Measurements from ENCODE around the gene SERPINE2. TPM values are rescaled to one million over a fixed set of nuclear protein-coding genes. Genes with fewer than 3 reads are reported as not detected.
"Not testable (repeated sequence)": the region's sequence is repeated elsewhere in the genome, so short reads cannot be mapped to it uniquely, and the experiment has no call there.

Gene SERPINE2
- total RNA-seq, 6 experiments from 2014 or later, result 1.2 to 5.1 (median 2.1) TPM

DNA sequence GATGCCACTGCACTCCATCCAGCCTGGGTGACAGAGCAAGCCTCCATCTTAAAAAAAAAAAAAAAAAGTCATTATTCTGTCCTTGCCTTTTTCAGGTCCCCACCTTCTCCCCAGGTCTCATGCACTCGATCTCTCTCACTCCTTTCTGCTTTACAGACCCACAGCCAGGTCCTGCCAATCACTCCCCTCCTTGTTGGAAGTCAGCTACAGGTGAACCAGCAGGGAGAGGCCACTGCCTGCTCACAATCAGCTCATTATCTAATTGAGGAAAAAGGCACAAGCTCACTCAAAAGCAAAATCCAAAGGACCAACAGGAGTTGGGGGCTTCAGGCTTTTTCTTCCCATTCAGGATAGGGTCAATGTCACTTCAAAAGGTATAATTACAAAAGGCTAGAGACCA, 96.0 kb downstream of the SERPINE2 start:
- intact Hi-C loops (cut with DNase I), result no loop called here
- Histone ChIP-seq H3K4me1 (peaks cover 0 to 15% (median 0%) of the 10 kb centered on the region in 4 donors), H3K4me3 (no peak overlapping the region), H3K9me3 (no peaks in the 10 kb centered on the region), H3K36me3 (no peaks in the 10 kb centered on the region), H3K27me3 (no peaks in the 10 kb centered on the region), H3K27ac (no peak overlapping the region)
- ATAC-seq (no peak), DNase-seq (no peak)
- WGBS (ENCODE audit: insufficient coverage, low coverage, low lambda C conversion rate, missing lambda C conversion rate), result 67% methylated on average over 1 of the region's 1 CpG
- TF ChIP-seq POLR2A (IDR thresholded peaks at IDR 0.05) (no peak), CTCF (IDR thresholded peaks at IDR 0.05) (no peak)

DNA sequence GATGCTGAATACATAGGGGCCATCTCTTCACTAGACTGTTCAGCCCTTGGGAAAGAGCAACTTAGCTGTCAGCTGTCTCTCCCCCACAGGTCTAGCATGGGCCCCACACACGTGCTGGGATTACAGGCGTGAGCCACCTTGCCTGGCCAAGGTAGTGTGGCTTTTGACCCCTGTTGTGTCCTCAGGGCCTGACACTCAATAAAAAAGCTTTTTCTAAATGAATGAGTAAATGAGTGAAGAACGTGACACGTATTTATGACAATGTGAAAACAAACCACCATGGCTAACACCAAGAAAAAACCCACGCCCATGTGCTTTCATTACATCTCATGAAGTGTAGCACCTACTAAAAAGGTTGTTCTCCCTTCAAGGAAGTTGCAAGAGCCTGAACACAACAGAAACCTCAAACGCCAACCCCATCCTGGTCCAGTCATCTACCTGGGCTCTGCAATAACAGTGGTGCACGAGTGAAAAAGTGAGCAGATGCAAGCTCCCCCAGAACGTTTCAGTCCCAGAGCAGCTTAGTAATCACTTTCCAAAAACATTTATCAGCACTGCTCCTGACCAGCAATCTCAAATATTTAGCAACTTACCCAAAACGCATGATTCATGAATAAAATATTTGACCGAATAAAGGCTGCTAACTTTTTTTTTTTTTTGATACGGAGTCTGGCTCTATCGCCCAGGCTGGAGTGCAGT, 97.4 kb downstream of the SERPINE2 start:
- Histone ChIP-seq H3K4me3 (no peak overlapping the region), H3K36me3 (no peaks in the 10 kb centered on the region), H3K9me3 (no peaks in the 10 kb centered on the region), H3K27ac (no peak overlapping the region), H3K27me3 (no peaks in the 10 kb centered on the region), H3K4me1 (peaks cover 0 to 19% (median 1%) of the 10 kb centered on the region in 4 donors)
- TF ChIP-seq POLR2A (IDR thresholded peaks at IDR 0.05) (no peak), CTCF (IDR thresholded peaks at IDR 0.05) (no peak)
- intact Hi-C loops (cut with DNase I), result no loop called here
- peak in 1 of 4 donors; percentile 28 for ATAC-seq
- DNase-seq, result no peak
- 34% methylated on average over 11 of the region's 12 CpGs for WGBS (ENCODE audit: insufficient coverage, low coverage, low lambda C conversion rate, missing lambda C conversion rate)

DNA sequence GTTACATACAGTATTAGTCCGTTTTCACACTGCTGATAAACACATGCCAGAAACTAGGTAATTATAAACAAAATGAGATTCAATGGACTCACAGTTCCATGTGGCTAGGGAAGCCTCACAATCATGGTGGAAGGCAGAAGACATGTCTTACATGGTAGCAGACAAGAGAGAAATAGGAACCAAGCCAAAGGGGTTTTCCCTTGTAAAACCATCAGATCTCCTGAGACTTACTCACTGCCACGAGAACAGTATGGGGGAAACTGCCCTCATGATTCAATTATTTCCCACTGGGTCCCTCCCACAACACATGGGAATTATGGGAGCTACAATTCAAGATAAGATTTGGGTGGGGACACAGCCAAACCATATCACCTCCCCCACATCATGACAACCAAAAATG, 99.6 kb downstream of the SERPINE2 start:
- DNase-seq; H3K36me3 ChIP-seq; H3K9me3 ChIP-seq; ATAC-seq; H3K27ac ChIP-seq; intact Hi-C loops (cut with DNase I); H3K4me3 ChIP-seq; H3K27me3 ChIP-seq: not testable (repeated sequence)
- peaks cover 0 to 31% (median 5%) of the 10 kb centered on the region in 4 donors for H3K4me1 ChIP-seq
- WGBS (ENCODE audit: insufficient coverage, low coverage, low lambda C conversion rate, missing lambda C conversion rate), result 37% methylated on average over 2 of the region's 2 CpGs

GRCh38 chr2:223937535-223937934, 101.6 kb downstream of the SERPINE2 start:
- no peak overlapping the region for H3K27ac ChIP-seq
- TF ChIP-seq CTCF (IDR thresholded peaks at IDR 0.05) (no peak), POLR2A (IDR thresholded peaks at IDR 0.05) (no peak)
- ATAC-seq (no peak), DNase-seq (no peak)
- no peaks in the 10 kb centered on the region for H3K27me3 ChIP-seq
- no peaks in the 10 kb centered on the region for H3K36me3 ChIP-seq
- H3K4me1 ChIP-seq, result peaks cover 0 to 32% (median 10%) of the 10 kb centered on the region in 4 donors
- WGBS (ENCODE audit: insufficient coverage, low coverage, low lambda C conversion rate, missing lambda C conversion rate), result 0% methylated on average over 1 of the region's 1 CpG
- no peak overlapping the region for H3K4me3 ChIP-seq
- H3K9me3 ChIP-seq, result no peaks in the 10 kb centered on the region
- intact Hi-C loops (cut with DNase I), result no loop called here

GRCh38 chr2:223936862-223937326, 102.2 kb downstream of the SERPINE2 start:
- H3K4me3 ChIP-seq, result no peak overlapping the region
- no peak overlapping the region for H3K27ac ChIP-seq
- ATAC-seq (peak in 2 of 4 donors; percentile 17 to 45), DNase-seq (no peak)
- WGBS (ENCODE audit: insufficient coverage, low coverage, low lambda C conversion rate, missing lambda C conversion rate), result 39% methylated on average over 5 of the region's 5 CpGs
- peaks cover 0 to 34% (median 10%) of the 10 kb centered on the region in 4 donors for H3K4me1 ChIP-seq
- H3K9me3 ChIP-seq, result no peaks in the 10 kb centered on the region
- H3K36me3 ChIP-seq, result no peaks in the 10 kb centered on the region
- intact Hi-C loops (cut with DNase I), result no loop called here
- no peaks in the 10 kb centered on the region for H3K27me3 ChIP-seq
- TF ChIP-seq POLR2A (IDR thresholded peaks at IDR 0.05) (no peak), CTCF (IDR thresholded peaks at IDR 0.05) (no peak)
